Lung (tissue), 12 donors: Measurements from ENCODE around the gene LRP1B. TPM values are rescaled to one million over a fixed set of nuclear protein-coding genes. Genes with fewer than 3 reads are reported as not detected.

Experiments used
- ATAC-seq: fragments of 200-7000 bp; cut with Tn5 transposase; one replicate; pipeline ENCODE4 v1.9.1; 2020; ENCODE audit warnings: moderate number of reproducible peaks; ENCODE audit not compliant: insufficient read depth, low FRiP score
- DNase-seq, 3 donors: peaks; one replicate each; pipeline ENCODE4 v3.0.0-alpha.2; 2013 to 2017
- H3K27ac ChIP-seq, 2 donors: one replicate each; pipeline ENCODE4 v1.5.1; 2013; ENCODE audit warnings: mild to moderate bottlenecking in 2 of 2, moderate library complexity in 2 of 2, control low read depth in 1 of 2, inconsistent platforms in 1 of 2, low read depth in 1 of 2, low read length in 1 of 2
- H3K27me3 ChIP-seq, 3 donors: one replicate each; pipeline ENCODE4 v1.5.1; 2013; ENCODE audit warnings: low read length in 2 of 3; ENCODE audit not compliant: control insufficient read depth in 3 of 3, insufficient read depth in 3 of 3
- H3K36me3 ChIP-seq, 4 donors: one replicate each; pipeline ENCODE4 v1.5.1; 2013; ENCODE audit warnings: low read length in 4 of 4, mild to moderate bottlenecking in 1 of 4, moderate library complexity in 1 of 4; ENCODE audit not compliant: control insufficient read depth in 4 of 4, insufficient read depth in 4 of 4
- H3K4me1 ChIP-seq, 5 donors: one replicate each; pipeline ENCODE4 v1.5.1; 2013; ENCODE audit warnings: low read length in 5 of 5, mild to moderate bottlenecking in 2 of 5, moderate library complexity in 1 of 5; ENCODE audit not compliant: control insufficient read depth in 5 of 5, insufficient read depth in 5 of 5
- H3K4me3 ChIP-seq: one replicate; pipeline ENCODE4 v1.5.1; 2013; ENCODE audit warnings: mild to moderate bottlenecking, control low read depth, moderate library complexity
- H3K9ac ChIP-seq, 2 donors: one replicate each; pipeline ENCODE4 v1.5.1; 2013; ENCODE audit warnings: low read length in 2 of 2, control low read depth in 1 of 2; ENCODE audit not compliant: insufficient read depth in 1 of 2
- H3K9me3 ChIP-seq, 4 donors: one replicate each; pipeline ENCODE4 v1.5.1; 2013; ENCODE audit warnings: low read length in 3 of 4, mild to moderate bottlenecking in 1 of 4, moderate library complexity in 1 of 4; ENCODE audit not compliant: control insufficient read depth in 4 of 4, insufficient read depth in 3 of 4
- CTCF ChIP-seq: IDR thresholded peaks from 2 replicates; pipeline ENCODE4 v1.5.1; 2012; ENCODE audit warnings: mild to moderate bottlenecking; ENCODE audit errors: control extremely low read depth, extremely low read depth
- WGBS, 2 donors: extraction: QIAGEN DNeasy Blood & Tissue Kit; methylation state at CpG; one replicate each; pipeline ENCODE4 v1.1.7; 2013; 5-methylcytosine and 5-hydroxymethylcytosine counted together
- polyA plus RNA-seq, 2 donors: library from polyadenylated mRNA; stranded (reverse); fragments of 200-250 nt; gene quantifications; one replicate each; pipeline ENCODE4 v1.2.1, GENCODE V29; 2013
- total RNA-seq, 2 donors: library from RNA; depleted of rRNA in 1 of 2; stranded (reverse); fragments of >200 nt in 1 of 2; gene quantifications; one replicate each; pipeline ENCODE4 v1.2.1, GENCODE V29; 2014 to 2021
- donor health status: control.
- donor health status: control.
- donor health status: Bipolar disorder and iron deficiency.
- donor health status: healthy.
- donor health status: DM: yes; HTN: yes; CAD: no.

LRP1B gene
- total and polyA plus RNA-seq, 4 donors: 0.01 to 6.5 (median 0.16) TPM

DNA sequence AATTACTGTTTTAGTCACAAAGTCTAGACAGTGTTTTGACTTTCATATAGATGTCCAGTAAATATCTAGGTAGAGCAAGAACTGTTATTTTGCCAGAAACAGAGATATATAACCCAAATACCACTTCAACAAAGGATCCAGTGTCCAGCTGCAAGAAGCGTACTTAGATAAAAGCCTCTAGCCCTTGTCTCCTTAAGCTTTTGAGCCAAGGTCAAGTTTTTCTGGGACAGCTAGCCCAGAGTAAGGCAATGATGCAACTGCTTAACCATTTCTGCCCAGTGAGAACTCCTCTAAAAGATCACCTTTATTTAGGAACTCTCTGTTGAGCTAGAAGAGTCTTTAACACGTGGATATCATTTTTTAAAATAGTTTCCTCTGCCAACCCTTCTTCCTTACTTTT is 1925.7 kb downstream of the LRP1B start:
- Histone ChIP-seq H3K36me3 (no peaks in the 10 kb centered on the region), H3K9ac (no peak overlapping the region), H3K9me3 (peaks cover 0 to 5% (median 0%) of the 10 kb centered on the region in 4 donors), H3K27ac (no peak overlapping the region), H3K4me1 (no peaks in the 10 kb centered on the region), H3K4me3 (no peak overlapping the region), H3K27me3 (no peaks in the 10 kb centered on the region)
- ATAC-seq (no peak), DNase-seq (no peak)
- WGBS, 2 donors: 66 to 74% methylated on average over 2 of the region's 2 CpGs
- TF ChIP-seq CTCF: no peak

DNA sequence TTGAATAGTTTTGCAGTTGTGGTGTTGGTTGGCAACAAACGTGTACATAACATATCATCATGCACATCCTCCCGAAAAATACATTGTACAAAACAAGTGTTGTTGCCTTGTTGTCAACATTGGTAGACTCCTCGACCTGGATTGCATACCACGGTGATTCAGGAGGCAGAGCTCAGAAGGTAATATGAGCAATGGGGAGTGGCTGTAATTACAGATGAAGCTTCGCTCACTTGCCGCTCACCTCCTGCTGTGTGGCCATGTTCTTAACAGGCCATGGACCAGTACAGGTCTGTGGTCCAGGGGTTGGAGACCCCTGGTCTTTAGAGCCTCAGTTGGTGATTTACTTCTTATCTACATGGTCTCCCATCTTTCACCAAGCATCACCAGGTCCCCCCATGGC is 1927.5 kb downstream of the LRP1B start:
- TF ChIP-seq CTCF: no peak
- Histone ChIP-seq H3K4me3 (no peak overlapping the region), H3K4me1 (no peaks in the 10 kb centered on the region), H3K27me3 (no peaks in the 10 kb centered on the region), H3K9me3 (peaks cover 0 to 5% (median 0%) of the 10 kb centered on the region in 4 donors), H3K9ac (no peak overlapping the region), H3K36me3 (no peaks in the 10 kb centered on the region), H3K27ac (no peak overlapping the region)
- 86 to 88% methylated on average over 6 of the region's 6 CpGs for WGBS, 2 donors
- ATAC-seq (no peak), DNase-seq (no peak)

DNA sequence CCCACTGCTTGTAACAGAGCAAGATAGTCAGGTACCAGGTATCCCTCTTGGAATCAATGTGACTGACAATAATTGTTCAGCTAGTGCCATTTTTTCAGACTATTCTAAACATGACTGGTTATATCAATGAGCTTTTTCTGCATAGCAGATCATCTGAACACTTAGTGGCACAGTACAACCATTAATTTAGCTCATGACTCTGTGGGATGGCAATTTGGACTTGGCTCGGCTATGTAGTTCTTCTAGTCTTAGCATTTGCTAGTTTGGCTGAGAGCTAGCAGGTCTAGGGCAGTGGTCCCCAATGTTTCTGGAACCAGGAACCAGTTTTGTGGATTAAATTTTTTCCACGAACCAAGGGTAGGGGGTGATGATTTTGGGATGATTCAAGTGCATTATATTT is 1929.2 kb downstream of the LRP1B start:
- WGBS, 2 donors: 78 to 80% methylated on average over 2 of the region's 2 CpGs
- Histone ChIP-seq H3K4me1 (no peaks in the 10 kb centered on the region), H3K27me3 (no peaks in the 10 kb centered on the region), H3K9ac (no peak overlapping the region), H3K9me3 (peaks cover 0 to 5% (median 0%) of the 10 kb centered on the region in 4 donors), H3K4me3 (no peak overlapping the region), H3K36me3 (no peaks in the 10 kb centered on the region), H3K27ac (no peak overlapping the region)
- no peak for TF ChIP-seq CTCF
- DNase-seq (no peak), ATAC-seq (no peak)

GRCh38 chr2:140200764-140201163 is 1930.1 kb downstream of the LRP1B start:
- no peaks in the 10 kb centered on the region for H3K36me3 ChIP-seq
- DNase-seq (no peak), ATAC-seq (no peak)
- H3K27ac ChIP-seq: no peak overlapping the region
- H3K9ac ChIP-seq: no peak overlapping the region
- no peaks in the 10 kb centered on the region for H3K27me3 ChIP-seq
- no peaks in the 10 kb centered on the region for H3K4me1 ChIP-seq
- peaks cover 0 to 5% (median 0%) of the 10 kb centered on the region in 4 donors for H3K9me3 ChIP-seq
- WGBS, 2 donors: 60 to 62% methylated on average over 2 of the region's 2 CpGs
- no peak for TF ChIP-seq CTCF
- H3K4me3 ChIP-seq: no peak overlapping the region
